Epithelial cell of proximal tubule (primary cell): ENCODE data around the gene STX11. TPM values are rescaled to one million over a fixed set of nuclear protein-coding genes. Genes with fewer than 3 reads are reported as not detected.

ENCODE experiments used
- DNase-seq: peaks from one replicate; pipeline ENCODE4 v3.0.0-alpha.2; 2011; ENCODE audit warnings: low read depth
- H3K4me3 ChIP-seq: 2 replicates; pipeline ENCODE4 v1.5.1; 2011; ENCODE audit warnings: low read depth, mild to moderate bottlenecking, low read length
- CTCF ChIP-seq: conservative IDR thresholded peaks from 2 replicates; pipeline ENCODE4 v1.5.1; 2012; ENCODE audit warnings: low read depth, mild to moderate bottlenecking, low read length
- total RNA-seq: library from RNA; depleted of rRNA; stranded (reverse); fragments of >200 nt; gene quantifications from 2 replicates; pipeline ENCODE4 v1.2.3, GENCODE V29; 2015

The STX11 gene
- total RNA-seq, 1 donor from 2014 or later = 0.52 TPM

GRCh38 chr6:144140867-144141266 lies 9.4 kb upstream of the STX11 start:
- DNase-seq = no peak
- TF ChIP-seq CTCF = no peak
- no peak overlapping the region for H3K4me3 ChIP-seq

GRCh38 chr6:144141470-144141869 lies 8.8 kb upstream of the STX11 start:
- TF ChIP-seq CTCF = no peak
- no peak overlapping the region for H3K4me3 ChIP-seq
- no peak for DNase-seq

GRCh38 chr6:144143106-144143505 lies 7.2 kb upstream of the STX11 start:
- DNase-seq = no peak
- TF ChIP-seq CTCF = no peak
- no peak overlapping the region for H3K4me3 ChIP-seq

GRCh38 chr6:144143878-144144277 lies 6.4 kb upstream of the STX11 start:
- TF ChIP-seq CTCF = no peak
- no peak for DNase-seq
- no peak overlapping the region for H3K4me3 ChIP-seq

DNA sequence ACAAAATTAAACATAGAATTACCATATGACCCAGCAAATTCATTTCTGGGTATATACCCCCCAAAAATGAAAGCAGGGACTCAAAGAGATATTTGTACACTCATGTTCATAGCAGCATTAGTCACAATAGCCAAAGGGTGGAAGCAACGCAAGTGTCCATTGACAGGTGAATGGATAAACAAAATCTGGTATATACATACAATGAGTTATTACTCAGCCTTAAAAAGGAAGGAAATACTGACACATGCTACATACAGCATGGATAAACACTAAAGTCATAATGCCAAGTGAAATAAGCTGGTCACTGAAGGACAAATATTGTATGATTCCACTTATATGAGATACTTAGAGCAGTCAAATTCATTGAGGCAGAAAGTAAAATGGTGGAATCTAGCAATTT lies 5.3 kb upstream of the STX11 start:
- TF ChIP-seq CTCF = no peak
- no peak overlapping the region for H3K4me3 ChIP-seq
- no peak for DNase-seq

DNA sequence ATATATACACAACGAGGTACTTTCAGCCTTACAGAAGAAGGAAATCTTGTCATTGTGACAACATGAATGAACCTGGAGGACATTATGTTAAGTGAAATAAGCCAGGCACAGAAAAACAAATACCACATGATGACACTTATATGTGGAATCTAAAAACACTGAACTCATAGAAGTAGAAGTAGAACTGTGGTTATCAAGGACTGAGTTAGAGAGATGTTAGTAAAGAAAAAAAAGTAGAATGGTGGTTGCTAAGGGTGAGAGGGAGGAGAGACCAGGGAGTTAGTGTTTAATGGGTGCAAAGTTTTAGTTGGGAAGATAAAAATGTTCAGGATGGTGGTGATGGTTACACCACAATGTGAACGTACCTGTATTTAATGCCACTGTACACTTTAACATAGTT lies 4.8 kb upstream of the STX11 start:
- TF ChIP-seq CTCF = no peak
- no peak for DNase-seq
- H3K4me3 ChIP-seq = no peak overlapping the region

DNA sequence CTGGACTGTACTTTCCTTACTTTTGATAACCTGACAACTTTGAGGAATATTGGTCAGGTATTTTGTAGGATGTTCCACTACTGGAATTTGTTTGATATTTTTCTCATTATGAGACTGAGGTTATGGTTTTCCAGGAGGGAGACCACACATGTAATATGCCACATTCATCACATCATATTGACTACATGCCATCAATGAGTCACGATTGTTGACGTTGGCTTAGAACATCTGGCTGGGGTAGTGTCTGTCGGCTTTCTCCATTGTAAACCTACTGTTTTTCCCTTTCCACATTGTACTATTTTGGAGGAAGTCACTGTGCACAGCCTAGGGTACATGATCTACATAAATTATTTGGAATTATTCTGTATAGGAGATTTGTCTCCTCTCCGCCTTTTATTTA lies 1.4 kb upstream of the STX11 start:
- no peak for TF ChIP-seq CTCF
- DNase-seq = no peak
- H3K4me3 ChIP-seq = no peak overlapping the region
